Keratinocyte (primary cell): ENCODE data around the gene FAM219A.

Source experiments
- CTCF ChIP-seq, 3 experiments: IDR thresholded peaks in 1 of 3; conservative IDR thresholded peaks in 1 of 3; optimal IDR thresholded peaks in 1 of 3; 2 replicates in 2 of 3; 3 replicates in 1 of 3; pipeline versions ENCODE3 to v1.5.1; 2011; ENCODE audit warnings: low read length in 3 of 3, mild to moderate bottlenecking in 3 of 3, moderate library complexity in 2 of 3, control low read depth in 1 of 3, inconsistent platforms in 1 of 3; ENCODE audit not compliant: insufficient read depth in 2 of 3; ENCODE audit errors: extremely low read depth in 1 of 3
- EZH2 ChIP-seq: IDR thresholded peaks from one replicate; pipeline ENCODE4 v1.6.1; 2012; ENCODE audit warnings: inconsistent platforms, mild to moderate bottlenecking, low read length, moderate library complexity

- TF ChIP-seq EZH2: no peak
- no peak for TF ChIP-seq CTCF (optimal IDR thresholded peaks at IDR 0.05 in 1 of 3, IDR thresholded peaks at IDR 0.05 in 1 of 3, conservative IDR thresholded peaks at IDR 0.05 in 1 of 3; ENCODE audit: extremely low read depth in 1 of 3, insufficient read depth in 2 of 3, low read length in 3 of 3)
These were observed 109.0 kb downstream of the FAM219A start for GRCh38 chr9:34349324-34349723.
